Measurements from ENCODE around the gene PAPSS2. TPM values are rescaled to one million over a fixed set of nuclear protein-coding genes. Genes with fewer than 3 reads are reported as not detected.

PAPSS2 gene
- total and polyA plus RNA-seq, 2 donors (not counting 1 experiment from before 2014, with no cell fraction given): 102 to 286 TPM

GRCh38 chr10:87759551-87759950 lies 99.9 kb downstream of the PAPSS2 start:
- Histone ChIP-seq H3K27ac (ENCODE audit: insufficient read depth, low read length) (no peak overlapping the region), H3K9ac (ENCODE audit: insufficient read depth, low read length) (no peak overlapping the region), H3K9me3 (ENCODE audit: control insufficient read depth, insufficient read depth, low read depth, low read length) (no peaks in the 10 kb centered on the region), H2AFZ (ENCODE audit: low read length) (no peak overlapping the region), H3K27me3 (ENCODE audit: control insufficient read depth, insufficient read depth, low read length) (no peaks in the 10 kb centered on the region), H3K4me3 (replicated peaks in 1 of 4; ENCODE audit: control extremely low read depth in 1 of 4, insufficient read depth in 1 of 4, low read depth in 3 of 4, low read length in 4 of 4) (no peak overlapping the region), H3K4me2 (ENCODE audit: extremely low read depth, insufficient read depth, low read length) (no peak overlapping the region), H3K36me3 (ENCODE audit: control insufficient read depth, insufficient read depth, low read length) (no peaks in the 10 kb centered on the region), H4K20me1 (ENCODE audit: control insufficient read depth, extremely low read depth, insufficient read depth, low read length) (no peaks in the 10 kb centered on the region), H3K79me2 (ENCODE audit: control insufficient read depth, insufficient read depth, low read length) (no peaks in the 10 kb centered on the region), H3K4me1 (ENCODE audit: control insufficient read depth, extremely low read depth, insufficient read depth, low read length) (peaks cover 2% of the 10 kb centered on the region)
- TF ChIP-seq CTCF (conservative IDR thresholded peaks at IDR 0.05 in 1 of 2, IDR thresholded peaks at IDR 0.05 in 1 of 2; ENCODE audit: low read depth in 1 of 2, low read length in 2 of 2) (no peak), EZH2 (IDR thresholded peaks at IDR 0.05; ENCODE audit: low read length, missing control alignments) (no peak)
- no peak for DNase-seq (ENCODE audit: low read depth in 2 of 2)

- no peak overlapping the region for H3K9ac ChIP-seq (ENCODE audit: insufficient read depth, low read length)
- no peak for TF ChIP-seq EZH2 (IDR thresholded peaks at IDR 0.05; ENCODE audit: low read length, missing control alignments)
- no peak for TF ChIP-seq CTCF (conservative IDR thresholded peaks at IDR 0.05 in 1 of 2, IDR thresholded peaks at IDR 0.05 in 1 of 2; ENCODE audit: low read depth in 1 of 2, low read length in 2 of 2)
- H3K27me3 ChIP-seq (ENCODE audit: control insufficient read depth, insufficient read depth, low read length): no peaks in the 10 kb centered on the region
- H4K20me1 ChIP-seq (ENCODE audit: control insufficient read depth, extremely low read depth, insufficient read depth, low read length): no peaks in the 10 kb centered on the region
- DNase-seq (ENCODE audit: low read depth in 2 of 2): no peak
- H2AFZ ChIP-seq (ENCODE audit: low read length): no peak overlapping the region
- H3K4me2 ChIP-seq (ENCODE audit: extremely low read depth, insufficient read depth, low read length): no peak overlapping the region
- H3K79me2 ChIP-seq (ENCODE audit: control insufficient read depth, insufficient read depth, low read length): no peaks in the 10 kb centered on the region
- no peaks in the 10 kb centered on the region for H3K36me3 ChIP-seq (ENCODE audit: control insufficient read depth, insufficient read depth, low read length)
- no peaks in the 10 kb centered on the region for H3K9me3 ChIP-seq (ENCODE audit: control insufficient read depth, insufficient read depth, low read depth, low read length)
- no peak overlapping the region for H3K27ac ChIP-seq (ENCODE audit: insufficient read depth, low read length)
- H3K4me3 ChIP-seq (replicated peaks in 1 of 4; ENCODE audit: control extremely low read depth in 1 of 4, insufficient read depth in 1 of 4, low read depth in 3 of 4, low read length in 4 of 4): no peak overlapping the region
- H3K4me1 ChIP-seq (ENCODE audit: control insufficient read depth, extremely low read depth, insufficient read depth, low read length): peaks cover 2% of the 10 kb centered on the region
These were observed 100.7 kb downstream of the PAPSS2 start for GRCh38 chr10:87760195-87760905.

GRCh38 chr10:87761153-87761552 lies 101.5 kb downstream of the PAPSS2 start:
- TF ChIP-seq EZH2 (IDR thresholded peaks at IDR 0.05; ENCODE audit: low read length, missing control alignments) (no peak), CTCF (conservative IDR thresholded peaks at IDR 0.05 in 1 of 2, IDR thresholded peaks at IDR 0.05 in 1 of 2; ENCODE audit: low read depth in 1 of 2, low read length in 2 of 2) (no peak)
- Histone ChIP-seq H3K4me1 (ENCODE audit: control insufficient read depth, extremely low read depth, insufficient read depth, low read length) (peaks cover 2% of the 10 kb centered on the region), H3K4me2 (ENCODE audit: extremely low read depth, insufficient read depth, low read length) (no peak overlapping the region), H3K79me2 (ENCODE audit: control insufficient read depth, insufficient read depth, low read length) (no peaks in the 10 kb centered on the region), H3K9ac (ENCODE audit: insufficient read depth, low read length) (no peak overlapping the region), H3K27me3 (ENCODE audit: control insufficient read depth, insufficient read depth, low read length) (no peaks in the 10 kb centered on the region), H3K9me3 (ENCODE audit: control insufficient read depth, insufficient read depth, low read depth, low read length) (no peaks in the 10 kb centered on the region), H3K36me3 (ENCODE audit: control insufficient read depth, insufficient read depth, low read length) (no peaks in the 10 kb centered on the region), H3K27ac (ENCODE audit: insufficient read depth, low read length) (no peak overlapping the region), H3K4me3 (replicated peaks in 1 of 4; ENCODE audit: control extremely low read depth in 1 of 4, insufficient read depth in 1 of 4, low read depth in 3 of 4, low read length in 4 of 4) (no peak overlapping the region), H2AFZ (ENCODE audit: low read length) (no peak overlapping the region), H4K20me1 (ENCODE audit: control insufficient read depth, extremely low read depth, insufficient read depth, low read length) (no peaks in the 10 kb centered on the region)
- no peak for DNase-seq (ENCODE audit: low read depth in 2 of 2)
